HCT116 (cell line): Measurements from ENCODE around the gene NPAS4. TPM values are rescaled to one million over a fixed set of nuclear protein-coding genes. Genes with fewer than 3 reads are reported as not detected.

Experiments
- ATAC-seq: fragments of 200-7000 bp; cut with Tn5 transposase; 2 replicates; pipeline ENCODE4 v1.9.1; 2020; ENCODE audit warnings: mild to moderate bottlenecking, moderate library complexity
- Bru-seq: library from RNA; stranded (reverse); fragments of 400-500 nt; gene quantifications from one replicate; lab custom pipeline; 2021; lab: Mats Ljungman, UMichigan
- BruChase-seq, 2 experiments: library from RNA; stranded (reverse); fragments of 400-500 nt; gene quantifications; one replicate each; lab custom pipeline; 2021; lab: Mats Ljungman, UMichigan
- BruUV-seq: library from RNA; stranded (reverse); fragments of 400-500 nt; replicated peaks from 2 replicates; lab custom pipeline; 2021; lab: Mats Ljungman, UMichigan
- CTCF ChIA-PET: fragments of 300-600 bp; sonication (Branson Sonifier 250); formaldehyde crosslinking; loops from one replicate; lab custom pipeline; 2021; ENCODE audit warnings: antibody characterized with exemption; lab: Charles Lee
- POLR2A ChIA-PET: fragments of 300-600, 350-600 bp; sonication (Branson Sonifier 250); formaldehyde crosslinking; loops from one replicate; lab custom pipeline; 2021; ENCODE audit warnings: antibody characterized with exemption; lab: Charles Lee
- RAD21 ChIA-PET, 2 experiments: fragments of 300-600 bp; sonication (Branson Sonifier 250); formaldehyde crosslinking; loops; one replicate each; lab custom pipeline; 2023; ENCODE audit warnings: low total read pairs in 2 of 2; ENCODE audit not compliant: uncharacterized antibody in 2 of 2, unreplicated experiment in 2 of 2, low non-redundant PET in 1 of 2; lab: Charles Lee
- DNase-seq: peaks from one replicate; pipeline ENCODE4 v3.0.0-alpha.2; 2010; ENCODE audit warnings: low read depth, low spot score
- H2AFZ ChIP-seq: fragments of 200-600 bp; shearing (Covaris generic), sonication (generic); 2 replicates; pipeline ENCODE4 v1.6.1; 2017; ENCODE audit warnings: low read depth, mixed run types, mixed read lengths, antibody characterized with exemption, low read length; ENCODE audit not compliant: poor library complexity, severe bottlenecking
- H3K27ac ChIP-seq: 2 replicates; pipeline ENCODE4 v1.5.1; 2012; ENCODE audit warnings: low read depth, low read length
- H3K27me3 ChIP-seq: fragments of 200-600 bp; sonication (generic); 2 replicates; pipeline ENCODE4 v1.6.1; 2016; ENCODE audit warnings: mixed run types, low read length, mixed read lengths; ENCODE audit not compliant: insufficient read depth
- H3K36me3 ChIP-seq, 2 experiments: fragments of 200-500 bp in 1 of 2; fragments of 200-600 bp in 1 of 2; sonication (Bioruptor generic) in 1 of 2; sonication (generic) in 1 of 2; 2 replicates each; pipeline versions ENCODE4 v1.5.1 to v1.6.1; 2014 to 2016; ENCODE audit warnings: low read length in 2 of 2, inconsistent platforms in 1 of 2, mixed read lengths in 1 of 2, mixed run types in 1 of 2; ENCODE audit not compliant: insufficient read depth in 2 of 2, control insufficient read depth in 1 of 2
- H3K4me1 ChIP-seq, 2 experiments: fragments of 200-600 bp in 1 of 2; sonication (generic) in 1 of 2; 2 replicates each; pipeline versions ENCODE4 v1.5.1 to v1.6.1; 2012 to 2017; ENCODE audit warnings: low read length in 2 of 2, inconsistent platforms in 1 of 2, mild to moderate bottlenecking in 1 of 2, mixed read lengths in 1 of 2, mixed run types in 1 of 2, moderate library complexity in 1 of 2; ENCODE audit not compliant: insufficient read depth in 2 of 2, control insufficient read depth in 1 of 2
- H3K4me2 ChIP-seq: fragments of 200-600 bp; sonication (generic); 2 replicates; pipeline ENCODE4 v1.6.1; 2017; ENCODE audit warnings: mixed run types, low read length, mixed read lengths
- H3K4me3 ChIP-seq, 2 experiments: fragments of 200-600 bp in 1 of 2; sonication (generic) in 1 of 2; replicated peaks in 1 of 2; 2 replicates each; pipeline ENCODE4 v1.5.1; 2011 to 2016; ENCODE audit warnings: low read length in 2 of 2, control low read depth in 1 of 2, low read depth in 1 of 2, mild to moderate bottlenecking in 1 of 2, mixed read lengths in 1 of 2, mixed run types in 1 of 2
- H3K79me2 ChIP-seq: fragments of 200-600 bp; sonication (generic); 2 replicates; pipeline ENCODE4 v1.6.1; 2017; ENCODE audit warnings: mild to moderate bottlenecking, mixed run types, low read length, moderate library complexity, mixed read lengths; ENCODE audit not compliant: insufficient read depth
- H3K9ac ChIP-seq: fragments of 200-600 bp; sonication (generic); 2 replicates; pipeline ENCODE4 v1.6.1; 2016; ENCODE audit warnings: low read length, mixed read lengths
- H3K9me2 ChIP-seq: fragments of 200-600 bp; sonication (generic), shearing (Covaris generic); 2 replicates; pipeline ENCODE4 v1.6.1; 2017; ENCODE audit warnings: mixed run types, mild to moderate bottlenecking, moderate library complexity; ENCODE audit not compliant: insufficient read depth
- H3K9me3 ChIP-seq, 2 experiments: fragments of 200-500 bp in 1 of 2; fragments of 200-600 bp in 1 of 2; sonication (Bioruptor generic) in 1 of 2; sonication (generic) in 1 of 2; 2 replicates each; pipeline ENCODE4 v1.6.1; 2014 to 2017; ENCODE audit warnings: low read length in 2 of 2, mixed read lengths in 2 of 2, inconsistent platforms in 1 of 2, low read depth in 1 of 2, mild to moderate bottlenecking in 1 of 2, mixed run types in 1 of 2, moderate library complexity in 1 of 2; ENCODE audit not compliant: control insufficient read depth in 1 of 2, insufficient read depth in 1 of 2
- H4K20me1 ChIP-seq: fragments of 200-600 bp; sonication (generic), shearing (Covaris generic); 2 replicates; pipeline ENCODE4 v1.6.1; 2017; ENCODE audit warnings: mixed run types, mild to moderate bottlenecking, moderate library complexity; ENCODE audit not compliant: insufficient read depth
- CEBPB ChIP-seq: IDR thresholded peaks from 2 replicates; pipeline ENCODE4 v1.6.1; 2012; ENCODE audit warnings: low read depth
- EZH2phosphoT487 ChIP-seq: fragments of 200-600 bp; IDR thresholded peaks from 2 replicates; pipeline ENCODE4 v1.6.1; 2018; ENCODE audit warnings: antibody characterized with exemption, borderline replicate concordance
- POLR2AphosphoS5 ChIP-seq: IDR thresholded peaks from 2 replicates; pipeline ENCODE4 v1.6.1; 2011; ENCODE audit warnings: mild to moderate bottlenecking, low read depth, low read length, moderate library complexity
- REST ChIP-seq: IDR thresholded peaks from 2 replicates; pipeline ENCODE4 v1.6.1; 2012; ENCODE audit warnings: low read depth
- SIN3A ChIP-seq: IDR thresholded peaks from 2 replicates; pipeline ENCODE4 v1.6.1; 2012; ENCODE audit warnings: low read depth
- SP1 ChIP-seq: IDR thresholded peaks from 2 replicates; pipeline ENCODE4 v1.6.1; 2012; ENCODE audit warnings: low read depth
- TCF7L2 ChIP-seq: IDR thresholded peaks from 2 replicates; pipeline ENCODE4 v1.7.0; 2011; ENCODE audit warnings: borderline replicate concordance, inconsistent platforms; ENCODE audit not compliant: insufficient read depth, insufficient read length; ENCODE audit errors: extremely low read depth
- intact Hi-C: fragments of 100-400 bp; cut with micrococcal nuclease; formaldehyde crosslinking; loops from 2 replicates; pipeline ENCODE4 v1.10.0; 2022
- long read RNA-seq: library from polyadenylated mRNA; unstranded; transcript quantifications from one replicate; pipeline ENCODE4 v2.0.0, GENCODE V29; 2021; ENCODE audit not compliant: unreplicated experiment
- polyA plus RNA-seq: library from polyadenylated mRNA; unstranded; fragments of >200 nt; gene quantifications from 2 replicates; pipeline ENCODE4 v1.2.1, GENCODE V29; 2012; ENCODE audit warnings: missing spikeins
- total RNA-seq: library from RNA; stranded (reverse); gene quantifications from one replicate; pipeline ENCODE4 v1.2.1, GENCODE V29; 2021; ENCODE audit not compliant: unreplicated experiment
- TF ChIP-seq, protein P1 (sequence below): IDR thresholded peaks from 2 replicates; pipeline ENCODE4 v1.6.1; 2011; ENCODE audit warnings: mild to moderate bottlenecking, low read length, moderate library complexity; ENCODE audit not compliant: insufficient replicate concordance; ENCODE audit errors: extremely low read depth

Gene NPAS4
- not detected for total RNA-seq
- polyA plus RNA-seq: not detected in 2 replicates
- not detected for Bru-seq, nascent RNA
- not detected for BruChase-seq, experiment 1, labeled RNA remaining after a 6-hour chase
- BruChase-seq, experiment 2, labeled RNA remaining after a 2-hour chase: not detected
- long read RNA-seq: 0 reads

GRCh38 chr11:66420671-66421476 lies at the start of gene NPAS4:
Gene NPAS4, plus strand, starts transcription at chr11:66421035. Its CDS starts 145 bp downstream, at chr11:66421180.
- DNase-seq (no peak), ATAC-seq (no peak)
- ChIA-PET POLR2A (no interaction called here), RAD21 (interaction anchor here in 1 of 2 experiments (1.0 kb wide), 1 partner anchor 35 kb away, joined by 3 read pairs; no protein-coding TSS in a partner anchor)
- Histone ChIP-seq H3K9me3 (no peaks in the 10 kb centered on the region), H3K27me3 (peaks cover 33% of the 10 kb centered on the region), H2AFZ (no peak within 1 kb of the TSS), H3K4me1 (peaks cover 12 to 17% of the 10 kb centered on the region in 2 experiments), H3K9ac (no peak within 1 kb of the TSS), H3K36me3 (no peaks in the 10 kb centered on the region), H3K79me2 (no peaks in the 10 kb centered on the region), H3K4me2 (no peak within 1 kb of the TSS), H3K27ac (no peak within 1 kb of the TSS)
- no TSS peak for BruUV-seq
- no peak for TF ChIP-seq CEBPB
- TF ChIP-seq, all 23 proteins: peak for 0
- no peaks in the 10 kb centered on the region for H3K9me2 ChIP-seq
- H3K4me3 ChIP-seq: no peak within 1 kb of the TSS
- intact Hi-C loops: no loop called here
- no peaks in the 10 kb centered on the region for H4K20me1 ChIP-seq
- CTCF ChIA-PET: interaction anchor here (0.8 to 1.7 kb wide), 7 partner anchors 10 to 257 kb away, joined by 3 to 7 read pairs (median 3); partner anchors contain the start of genes MRPL11, RBM4B and YIF1A

DNA sequence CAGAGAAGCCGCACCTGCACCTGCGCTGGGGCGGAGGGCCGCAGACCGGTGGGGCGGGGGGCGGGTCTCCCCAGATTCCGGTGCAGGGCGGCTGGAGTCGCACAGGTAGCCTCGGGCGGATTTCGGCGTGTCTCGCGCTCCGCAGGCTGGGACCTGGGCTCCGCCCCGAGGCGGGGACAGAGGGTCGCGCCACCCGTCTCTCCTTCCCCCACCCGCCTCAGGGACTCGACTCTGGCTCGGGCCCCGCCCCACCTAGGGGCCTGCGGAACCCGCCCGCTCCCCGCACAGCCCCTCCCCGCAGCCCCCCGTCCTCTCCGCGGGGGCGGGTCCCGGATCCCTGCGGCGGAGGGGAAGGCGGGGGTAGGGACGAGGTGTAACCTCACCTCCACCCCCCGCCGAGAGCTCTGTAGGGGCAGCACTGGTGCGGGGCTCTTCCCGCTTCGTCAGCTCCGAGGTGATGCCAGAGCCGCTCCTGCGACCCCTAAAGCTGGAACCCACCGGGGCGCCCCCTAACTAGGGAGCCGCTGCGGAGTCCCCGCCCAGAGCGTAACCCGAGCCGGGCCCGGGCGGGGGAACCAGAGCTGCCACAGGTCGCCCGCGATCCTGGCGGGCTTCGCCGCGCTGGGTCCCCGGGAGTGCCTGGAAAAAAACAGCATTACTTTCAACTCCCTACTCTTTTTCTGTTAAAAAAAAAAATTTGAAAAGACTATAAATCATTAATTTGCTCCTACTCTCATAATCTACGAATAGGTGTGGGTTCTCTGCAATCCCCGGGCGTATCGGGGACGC lies 49.0 kb upstream of the NPAS4 start, which contains the start of gene SLC29A2:
Gene SLC29A2 (minus strand): TSS at position 134 of the 789 bp plus-strand sequence. CDS start 169 bp downstream, outside the sequence.
- peaks cover 18 to 34% of the 10 kb centered on the region in 2 experiments for H3K36me3 ChIP-seq
- H3K4me3 ChIP-seq: peak within 1 kb of the TSS; percentile 76 to 88
- POLR2A ChIA-PET: interaction anchor here (0.9 to 1.4 kb wide), 6 partner anchors 13 to 306 kb away, joined by 3 to 5 read pairs (median 3); partner anchors contain the start of gene RBM4B
- peak within 1 kb of the TSS; percentile 86 for H3K4me2 ChIP-seq
- CTCF ChIA-PET: interaction anchor here (1.0 to 3.2 kb wide), 3 partner anchors 9 to 17 kb away, joined by 5 to 25 read pairs (median 7); no protein-coding TSS in a partner anchor
- intact Hi-C loops: loop anchor here (5.0 kb wide), 1 partner anchor 60 kb away; no protein-coding TSS in a partner anchor
- peak within 1 kb of the TSS; percentile 87 for H2AFZ ChIP-seq
- H3K27ac ChIP-seq: peak within 1 kb of the TSS; percentile 99
- H3K27me3 ChIP-seq: no peaks in the 10 kb centered on the region
- ATAC-seq: peak; percentile 86
- H3K79me2 ChIP-seq: peaks cover 40% of the 10 kb centered on the region
- H3K9me3 ChIP-seq: no peaks in the 10 kb centered on the region
- no peaks in the 10 kb centered on the region for H4K20me1 ChIP-seq
- peaks cover 19 to 33% of the 10 kb centered on the region in 2 experiments for H3K4me1 ChIP-seq
- peak within 1 kb of the TSS; percentile 99 for H3K9ac ChIP-seq
- BruUV-seq: no TSS peak
- no peaks in the 10 kb centered on the region for H3K9me2 ChIP-seq
- RAD21 ChIA-PET: interaction anchor here in 1 of 2 experiments (1.0 kb wide), 1 partner anchor 14 kb away, joined by 4 read pairs; no protein-coding TSS in a partner anchor
- peak; percentile 82 for DNase-seq
- TF ChIP-seq, protein P1, sequence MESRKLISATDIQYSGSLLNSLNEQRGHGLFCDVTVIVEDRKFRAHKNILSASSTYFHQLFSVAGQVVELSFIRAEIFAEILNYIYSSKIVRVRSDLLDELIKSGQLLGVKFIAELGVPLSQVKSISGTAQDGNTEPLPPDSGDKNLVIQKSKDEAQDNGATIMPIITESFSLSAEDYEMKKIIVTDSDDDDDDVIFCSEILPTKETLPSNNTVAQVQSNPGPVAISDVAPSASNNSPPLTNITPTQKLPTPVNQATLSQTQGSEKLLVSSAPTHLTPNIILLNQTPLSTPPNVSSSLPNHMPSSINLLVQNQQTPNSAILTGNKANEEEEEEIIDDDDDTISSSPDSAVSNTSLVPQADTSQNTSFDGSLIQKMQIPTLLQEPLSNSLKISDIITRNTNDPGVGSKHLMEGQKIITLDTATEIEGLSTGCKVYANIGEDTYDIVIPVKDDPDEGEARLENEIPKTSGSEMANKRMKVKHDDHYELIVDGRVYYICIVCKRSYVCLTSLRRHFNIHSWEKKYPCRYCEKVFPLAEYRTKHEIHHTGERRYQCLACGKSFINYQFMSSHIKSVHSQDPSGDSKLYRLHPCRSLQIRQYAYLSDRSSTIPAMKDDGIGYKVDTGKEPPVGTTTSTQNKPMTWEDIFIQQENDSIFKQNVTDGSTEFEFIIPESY: no peak
- TF ChIP-seq SIN3A (peak; percentile 40; the same call in 1 of the 2 replicates), TCF7L2 (no peak), SP1 (peak; percentile 37), POLR2AphosphoS5 (peak; percentile 66), REST (no peak), EZH2phosphoT487 (no peak)
